Activated CD4-positive, alpha-beta T cell treated with anti-CD3 and anti-CD28 coated beads for 1 hour (primary cell): ENCODE data around the gene C1orf210.

Source experiments
- DNase-seq: peaks from one replicate; pipeline ENCODE4 v3.0.0-alpha.2; 2020

Gene C1orf210

DNA sequence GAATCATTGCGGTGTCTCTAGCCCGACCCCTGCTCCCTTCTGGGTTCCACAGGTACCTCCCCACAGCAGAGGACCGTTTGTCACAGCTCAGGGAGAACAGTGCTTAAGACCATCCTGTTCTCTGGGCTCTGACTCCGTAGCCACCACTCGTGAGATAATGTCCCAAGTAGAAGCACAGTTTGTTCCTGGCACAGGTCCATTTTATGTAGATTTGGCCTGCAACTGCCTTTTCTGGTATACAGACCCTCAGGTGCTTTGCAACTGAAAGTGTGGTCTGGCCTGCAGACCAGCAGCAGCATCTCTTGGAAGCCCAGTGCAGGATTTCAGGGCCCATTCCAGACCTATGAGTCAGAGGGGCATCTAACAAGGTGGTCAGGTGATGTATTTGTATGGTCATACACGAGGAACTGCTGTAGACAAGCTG is 44.0 kb downstream of the C1orf210 start:
- DNase-seq, result no peak

DNA sequence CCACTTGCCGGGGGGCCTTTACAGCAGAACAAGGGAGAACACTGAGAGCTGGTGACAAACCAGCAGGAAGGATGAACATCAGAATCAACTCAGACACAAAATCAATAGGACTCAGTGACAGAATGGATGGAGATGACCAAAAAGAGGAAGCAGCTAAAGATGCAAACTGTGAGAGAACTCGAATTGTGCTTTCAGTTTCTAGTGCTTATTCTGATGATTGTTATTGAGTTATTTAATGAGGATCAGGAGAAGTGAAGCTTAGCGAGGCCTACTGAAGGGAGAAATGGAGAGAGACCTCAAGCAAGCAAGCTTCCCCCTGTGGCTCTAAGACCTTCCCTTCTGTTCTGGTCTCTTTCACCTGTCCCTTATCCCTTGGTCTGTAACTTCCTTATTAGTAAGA is 45.9 kb downstream of the C1orf210 start:
- no peak for DNase-seq

DNA sequence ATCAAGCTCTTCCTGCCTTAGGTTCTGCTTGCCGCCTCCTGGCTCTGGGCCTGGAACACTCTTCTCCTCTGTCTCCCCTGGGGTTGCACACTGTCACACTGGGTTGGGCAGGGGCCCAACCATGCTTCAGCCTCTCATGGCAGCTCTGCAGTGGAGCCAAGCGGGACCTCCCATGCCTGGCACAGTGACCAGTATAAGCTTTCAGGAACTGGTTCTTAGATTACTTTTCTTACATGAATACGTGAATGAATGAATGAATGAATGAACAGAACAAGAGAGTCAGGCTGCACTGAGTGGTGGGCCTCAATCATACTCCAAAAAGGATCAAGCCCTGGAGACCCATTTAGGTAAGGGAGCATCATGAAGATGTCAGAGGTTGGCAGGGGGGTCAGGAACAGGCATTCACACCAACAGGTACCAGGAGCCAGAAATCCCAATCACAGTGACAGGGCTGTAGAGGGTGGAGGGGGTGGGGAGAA is 46.4 kb downstream of the C1orf210 start:
- DNase-seq, result no peak

DNA sequence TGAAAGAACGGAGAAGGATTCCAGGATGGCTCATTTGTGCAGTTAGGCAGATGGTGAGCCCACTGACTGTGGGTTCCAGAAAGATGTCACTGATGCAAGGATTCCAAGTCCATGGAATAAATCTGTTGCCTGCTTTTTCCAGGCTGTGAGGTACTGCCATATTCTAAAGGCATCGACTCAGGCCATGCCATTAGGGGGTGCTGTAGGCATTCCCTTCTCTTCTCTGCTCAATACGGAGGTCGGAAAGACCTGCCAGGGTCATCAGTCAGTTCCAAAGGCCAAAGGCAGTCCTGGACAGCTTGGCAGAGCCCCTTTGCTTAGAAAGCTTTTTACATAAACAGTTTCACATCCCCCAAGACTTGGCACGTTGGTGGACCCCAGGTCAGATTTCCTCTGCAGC is 47.3 kb downstream of the C1orf210 start:
- no peak for DNase-seq

DNA sequence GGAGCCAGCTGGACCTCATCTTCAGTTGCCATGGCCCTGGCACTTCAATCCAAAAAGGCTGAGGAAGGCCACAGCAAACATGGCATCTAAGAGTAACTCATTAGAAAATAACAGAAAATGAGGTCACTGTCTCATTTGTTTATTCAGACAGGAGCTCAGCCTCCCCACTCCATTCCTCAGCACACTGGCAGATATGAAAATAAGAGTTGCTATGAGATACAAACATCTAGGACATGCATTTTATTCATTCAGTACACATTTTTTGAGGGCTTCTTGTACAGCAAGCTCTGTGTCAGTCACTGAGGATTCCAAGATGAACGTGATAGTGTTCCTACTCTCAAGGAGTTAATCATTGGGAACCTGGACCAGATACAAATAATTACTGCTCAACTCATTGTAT is 48.3 kb downstream of the C1orf210 start:
- no peak for DNase-seq

DNA sequence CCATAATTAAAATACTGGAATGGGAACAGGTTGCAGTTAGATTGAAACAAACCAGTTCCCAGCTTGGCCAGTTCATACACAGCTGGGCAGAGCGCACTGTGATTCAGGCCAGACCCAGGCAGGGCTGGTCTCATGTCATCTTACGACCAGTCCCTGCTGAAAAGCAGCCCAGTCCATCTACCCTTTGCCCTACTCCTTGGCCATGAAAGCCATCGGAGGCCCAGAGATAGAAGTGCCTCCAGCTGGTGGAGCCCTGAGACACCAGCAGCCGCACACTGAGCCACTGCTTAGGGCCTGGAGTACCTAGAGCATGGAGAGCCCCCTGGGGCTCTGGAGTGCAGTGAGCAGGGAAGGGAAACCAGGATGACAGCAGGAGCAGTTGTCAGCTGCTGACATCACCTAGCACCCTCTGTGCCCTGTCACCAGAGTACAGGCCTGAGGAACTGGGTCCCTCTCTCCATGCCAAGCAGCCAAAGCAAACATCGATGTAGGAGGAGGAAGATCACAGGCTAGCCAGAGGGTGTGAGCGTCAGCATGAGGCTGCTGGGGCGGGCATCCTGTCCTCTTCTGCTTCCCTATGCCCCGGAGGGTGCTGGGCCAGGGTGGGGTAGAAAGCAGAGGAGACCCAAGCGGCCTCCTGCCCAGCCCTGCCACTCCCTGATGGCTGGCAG is 49.8 kb downstream of the C1orf210 start:
- DNase-seq, result no peak

DNA sequence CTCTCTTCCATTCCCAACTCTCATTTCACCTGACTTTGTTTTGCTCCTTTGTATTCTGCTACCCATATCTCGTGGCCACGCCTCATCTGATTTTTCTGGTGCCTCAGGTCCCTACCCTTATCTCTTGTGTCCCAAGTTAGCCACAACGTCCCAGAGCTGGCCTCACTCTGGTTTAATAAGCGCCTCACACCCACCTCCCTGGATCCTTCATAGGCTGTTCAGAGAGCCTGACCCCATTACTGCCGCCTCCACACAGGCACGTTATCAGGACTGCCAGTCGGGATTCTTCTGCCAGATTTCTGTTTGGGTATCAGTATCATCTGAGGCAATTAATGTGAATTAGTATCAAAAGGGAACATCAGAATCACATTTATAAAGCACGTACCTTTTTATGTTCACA is 50.3 kb downstream of the C1orf210 start:
- DNase-seq, result no peak

DNA sequence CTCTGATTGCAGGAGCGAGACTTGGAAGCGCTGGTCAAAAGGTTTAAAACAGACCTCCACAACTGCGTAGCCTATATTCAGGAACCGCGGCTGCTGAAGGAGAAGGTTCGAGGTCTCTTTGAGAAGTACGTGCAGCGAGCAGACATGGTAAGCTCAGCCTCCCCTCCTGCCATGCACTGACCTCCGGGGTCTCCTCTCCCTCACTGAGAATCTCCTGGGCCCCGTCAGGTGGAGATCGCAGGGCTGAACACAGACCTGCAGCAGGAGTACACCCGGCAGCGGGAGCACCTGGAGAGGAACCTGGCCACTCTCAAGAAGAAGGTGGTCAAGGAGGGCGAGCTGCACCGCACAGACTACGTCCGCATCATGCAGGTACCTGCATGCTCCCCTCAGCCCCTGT is 51.1 kb downstream of the C1orf210 start:
- DNase-seq, result no peak

DNA sequence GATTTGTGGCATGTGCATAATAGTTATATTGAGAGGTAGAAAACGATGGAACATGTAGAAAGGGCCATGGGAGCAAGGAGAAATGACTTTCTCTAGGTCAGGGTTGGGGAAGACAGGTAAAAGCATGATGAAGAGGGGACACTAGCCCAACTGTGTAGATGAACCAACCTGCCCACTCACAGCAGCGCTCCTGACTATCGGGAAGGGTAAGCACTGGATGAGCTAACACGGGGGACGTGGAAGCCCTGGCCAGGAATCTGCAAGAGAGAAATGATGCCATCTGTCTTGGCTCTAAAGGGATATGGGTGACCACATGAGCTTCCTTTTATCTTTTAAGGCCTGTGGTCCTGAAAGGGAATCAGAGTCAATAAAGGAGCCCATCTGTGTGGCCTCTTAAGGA is 51.8 kb downstream of the C1orf210 start:
- no peak for DNase-seq

DNA sequence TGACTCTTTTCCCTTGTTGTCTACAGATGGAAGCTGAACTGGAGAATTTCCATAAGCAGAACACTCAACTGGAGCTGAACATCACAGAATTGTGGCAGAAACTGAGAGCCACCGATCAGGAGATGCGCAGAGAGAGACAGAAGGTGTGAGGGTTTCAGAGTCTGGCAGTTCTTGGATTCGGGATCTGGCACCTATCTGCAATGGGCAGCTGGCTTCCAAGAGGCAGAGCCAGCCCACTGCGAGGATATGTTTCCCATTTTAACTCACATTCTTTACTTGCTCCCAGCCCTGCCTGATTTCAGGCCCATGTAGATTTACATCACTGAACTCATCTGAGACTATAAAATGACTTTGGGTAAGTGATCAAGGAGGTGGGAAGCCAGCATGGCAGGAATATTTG is 52.9 kb downstream of the C1orf210 start:
- DNase-seq, result no peak

DNA sequence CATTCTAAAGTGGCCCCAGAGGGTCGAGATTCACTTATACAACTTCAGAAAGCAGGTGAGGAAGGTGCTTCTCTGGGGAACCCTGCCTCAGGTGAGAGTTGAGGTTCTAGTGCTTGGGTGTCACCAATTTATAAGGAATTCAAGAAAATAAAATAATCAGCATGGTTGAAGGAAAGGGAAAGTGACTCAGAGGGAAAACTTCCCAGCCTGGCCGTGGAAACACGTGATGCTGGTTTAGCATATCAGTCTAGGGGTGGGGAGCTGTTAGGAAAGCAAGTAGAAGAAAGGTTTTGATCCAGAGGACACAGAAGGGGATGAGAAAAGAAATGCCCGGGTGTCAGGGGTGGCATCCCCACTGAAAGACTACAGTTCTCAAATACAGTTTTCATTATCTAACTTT is 53.3 kb downstream of the C1orf210 start:
- no peak for DNase-seq
